ENCODE data around the gene SPRYD3. TPM values are rescaled to one million over a fixed set of nuclear protein-coding genes. Genes with fewer than 3 reads are reported as not detected.

The SPRYD3 gene
- total RNA-seq, 4 donors from 2014 or later, result 27.8 to 38.7 (median 34.8) TPM

DNA sequence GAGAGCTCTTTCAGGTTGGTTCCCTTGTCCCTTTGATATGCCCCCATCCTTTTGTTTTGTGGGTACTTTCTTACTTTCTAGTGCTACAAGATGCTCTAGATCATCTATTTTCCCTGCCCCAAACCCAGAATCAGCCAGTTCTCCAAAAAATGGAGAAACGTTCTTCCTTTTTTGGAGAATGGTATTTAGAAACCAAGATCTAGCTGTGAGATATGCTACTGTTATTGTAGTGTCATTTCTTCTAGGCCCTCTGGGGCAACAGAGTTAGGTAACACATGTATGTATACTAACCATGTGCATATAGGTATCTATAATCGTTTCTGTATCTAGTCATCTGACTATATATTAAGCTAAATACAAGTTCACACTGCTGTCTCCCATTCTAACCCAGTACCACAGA, 11.4 kb upstream of the SPRYD3 start:
- TF ChIP-seq POLR2A (IDR thresholded peaks at IDR 0.05), result no peak
- TF ChIP-seq, protein P1, sequence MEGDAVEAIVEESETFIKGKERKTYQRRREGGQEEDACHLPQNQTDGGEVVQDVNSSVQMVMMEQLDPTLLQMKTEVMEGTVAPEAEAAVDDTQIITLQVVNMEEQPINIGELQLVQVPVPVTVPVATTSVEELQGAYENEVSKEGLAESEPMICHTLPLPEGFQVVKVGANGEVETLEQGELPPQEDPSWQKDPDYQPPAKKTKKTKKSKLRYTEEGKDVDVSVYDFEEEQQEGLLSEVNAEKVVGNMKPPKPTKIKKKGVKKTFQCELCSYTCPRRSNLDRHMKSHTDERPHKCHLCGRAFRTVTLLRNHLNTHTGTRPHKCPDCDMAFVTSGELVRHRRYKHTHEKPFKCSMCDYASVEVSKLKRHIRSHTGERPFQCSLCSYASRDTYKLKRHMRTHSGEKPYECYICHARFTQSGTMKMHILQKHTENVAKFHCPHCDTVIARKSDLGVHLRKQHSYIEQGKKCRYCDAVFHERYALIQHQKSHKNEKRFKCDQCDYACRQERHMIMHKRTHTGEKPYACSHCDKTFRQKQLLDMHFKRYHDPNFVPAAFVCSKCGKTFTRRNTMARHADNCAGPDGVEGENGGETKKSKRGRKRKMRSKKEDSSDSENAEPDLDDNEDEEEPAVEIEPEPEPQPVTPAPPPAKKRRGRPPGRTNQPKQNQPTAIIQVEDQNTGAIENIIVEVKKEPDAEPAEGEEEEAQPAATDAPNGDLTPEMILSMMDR (IDR thresholded peaks at IDR 0.05), result no peak
- no peak overlapping the region for H3K4me3 ChIP-seq

DNA sequence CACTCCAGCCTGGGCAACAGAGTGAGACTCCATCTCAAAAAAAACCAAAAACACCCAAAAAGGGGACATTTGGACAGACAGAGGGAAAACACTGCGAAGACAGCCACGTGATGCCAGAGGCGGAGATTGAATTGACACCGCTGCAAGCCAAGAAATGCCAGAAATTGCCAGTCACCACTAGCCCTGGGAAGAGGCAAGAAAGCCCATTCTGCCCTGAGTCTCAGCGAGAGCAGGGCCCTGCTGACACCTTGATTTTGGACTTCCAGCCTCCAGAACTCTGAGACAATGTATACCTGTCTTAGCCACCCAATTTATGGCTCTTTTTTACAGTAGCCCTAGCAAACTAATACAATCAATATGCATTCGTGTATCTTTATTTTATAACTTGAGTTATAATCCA, 10.9 kb upstream of the SPRYD3 start:
- H3K4me1 ChIP-seq, result no peaks in the 10 kb centered on the region
- TF ChIP-seq, protein P1 (IDR thresholded peaks at IDR 0.05), result no peak
- TF ChIP-seq POLR2A (IDR thresholded peaks at IDR 0.05), result no peak
- no peaks in the 10 kb centered on the region for H3K9me3 ChIP-seq
- H3K4me3 ChIP-seq, result no peak overlapping the region
- H3K27ac ChIP-seq, result no peak overlapping the region
- no peaks in the 10 kb centered on the region for H3K27me3 ChIP-seq
- no peak for DNase-seq
- no peaks in the 10 kb centered on the region for H3K36me3 ChIP-seq

More for the DNA sequence above, 11.4 kb upstream of the SPRYD3 start:
- Histone ChIP-seq H3K9me3 (no peaks in the 10 kb centered on the region), H3K4me1 (no peaks in the 10 kb centered on the region), H3K27me3 (no peaks in the 10 kb centered on the region), H3K27ac (no peak overlapping the region), H3K36me3 (no peaks in the 10 kb centered on the region)
- no peak for DNase-seq

DNA sequence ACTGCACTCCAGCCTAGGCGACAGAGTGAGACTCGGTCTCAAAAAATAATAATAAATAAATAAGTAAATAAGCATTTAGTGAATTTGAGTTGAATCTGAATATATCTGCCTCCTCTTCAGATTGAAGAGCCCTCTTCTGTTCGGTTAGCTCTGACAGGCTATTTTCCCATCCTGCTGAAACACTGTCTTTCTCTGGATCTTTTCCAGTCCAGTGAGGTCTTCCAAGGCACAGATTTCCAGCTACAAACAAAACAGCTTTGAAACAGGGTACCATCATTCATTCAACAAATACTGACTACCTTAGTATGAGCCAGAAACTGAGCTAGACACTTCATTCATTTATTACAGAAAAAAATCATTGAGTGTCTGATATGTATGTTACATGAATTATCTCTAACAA, 7.2 kb upstream of the SPRYD3 start:
- DNase-seq, result no peak
- Histone ChIP-seq H3K4me3 (no peak overlapping the region), H3K27ac (no peak overlapping the region), H3K27me3 (no peaks in the 10 kb centered on the region), H3K36me3 (no peaks in the 10 kb centered on the region), H3K9me3 (no peaks in the 10 kb centered on the region), H3K4me1 (no peaks in the 10 kb centered on the region)
- TF ChIP-seq, protein P1 (IDR thresholded peaks at IDR 0.05), result no peak
- TF ChIP-seq POLR2A (IDR thresholded peaks at IDR 0.05), result no peak

DNA sequence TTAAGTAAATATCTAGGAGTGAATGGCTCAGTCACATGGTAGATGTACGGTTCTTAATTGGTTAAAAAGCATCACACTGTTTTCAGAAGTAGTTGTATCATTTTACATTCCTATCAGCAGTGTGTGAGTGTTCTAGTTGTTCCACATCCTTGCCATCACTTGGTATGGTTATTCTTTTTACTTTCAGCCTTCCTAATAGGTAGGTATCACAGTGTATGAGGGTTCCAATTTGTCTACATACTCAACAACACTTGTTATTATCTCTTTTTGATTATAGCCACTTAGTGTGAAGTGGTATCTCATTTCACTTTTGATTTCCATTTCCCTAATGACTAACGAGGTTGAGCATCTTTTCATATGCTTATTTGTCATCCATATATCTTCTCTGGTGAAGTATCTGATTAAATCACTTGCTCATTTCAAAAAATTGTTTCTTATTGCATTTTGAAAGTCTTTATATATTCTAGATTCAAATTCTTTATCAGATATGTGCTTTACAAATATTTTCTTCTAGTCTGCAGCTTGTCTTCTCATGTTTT, 3.5 kb upstream of the SPRYD3 start:
- Histone ChIP-seq H3K4me3 (no peak overlapping the region), H3K27me3 (no peaks in the 10 kb centered on the region)
- TF ChIP-seq, protein P1 (IDR thresholded peaks at IDR 0.05), result no peak
- TF ChIP-seq POLR2A (IDR thresholded peaks at IDR 0.05), result no peak

DNA sequence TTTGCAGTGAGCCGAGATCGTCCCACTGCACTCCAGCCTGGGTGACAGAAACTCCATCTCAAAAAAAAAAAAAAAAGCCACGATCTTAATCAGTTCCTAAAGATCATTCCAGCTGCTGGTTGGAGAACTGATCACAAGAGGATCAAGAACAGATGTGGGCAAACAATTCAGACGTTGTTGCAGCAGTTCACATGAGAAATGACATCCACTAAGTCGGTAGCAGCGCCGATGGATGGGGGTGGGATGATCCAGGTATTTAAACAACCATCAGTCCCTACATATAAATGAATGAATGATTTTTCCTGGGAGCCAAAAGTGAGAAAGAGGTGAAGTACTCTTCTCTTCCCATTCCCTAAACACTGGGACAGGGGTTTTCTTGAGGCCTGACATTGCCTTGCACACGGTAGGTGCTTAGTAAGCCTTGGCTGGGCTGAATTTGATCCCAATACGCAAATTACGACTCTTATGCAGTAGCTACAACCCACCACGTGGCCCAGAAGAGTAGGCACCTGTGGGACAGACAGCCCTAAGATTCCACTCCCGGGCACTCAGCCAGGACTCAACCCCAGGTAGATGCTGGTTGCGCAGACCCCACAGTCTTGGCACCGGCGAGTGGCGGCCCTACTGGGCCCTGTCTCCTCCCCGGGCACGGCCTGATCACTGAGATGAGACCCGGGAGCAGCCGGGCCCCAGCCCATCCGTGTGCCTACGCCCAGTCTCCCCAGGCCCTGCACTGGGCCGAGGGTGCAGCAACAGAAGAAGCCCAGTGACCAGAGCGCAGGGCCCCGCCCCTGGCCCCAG, 565 bp downstream of the SPRYD3 start:
- H3K9me3 ChIP-seq, result no peaks in the 10 kb centered on the region
- H3K4me1 ChIP-seq, result peaks cover 0 to 23% (median 0%) of the 10 kb centered on the region in 4 donors
- peak overlapping the region; percentile 60 to 80 (median 74) for H3K4me3 ChIP-seq
- peak in 2 of 3 donors; percentile 38 to 71 for DNase-seq
- H3K27me3 ChIP-seq, result no peaks in the 10 kb centered on the region
- no peak for TF ChIP-seq POLR2A (IDR thresholded peaks at IDR 0.05)
- TF ChIP-seq, protein P1 (IDR thresholded peaks at IDR 0.05), result peak in 2 of 6 experiments; percentile 15 to 20
- peaks cover 0 to 25% (median 0%) of the 10 kb centered on the region in 3 donors for H3K36me3 ChIP-seq
- H3K27ac ChIP-seq, result peak overlapping the region; percentile 76 to 93 (median 87)

More for the DNA sequence above, 3.5 kb upstream of the SPRYD3 start:
- Histone ChIP-seq H3K27ac (no peak overlapping the region), H3K4me1 (peaks cover 0 to 10% (median 0%) of the 10 kb centered on the region in 4 donors), H3K9me3 (no peaks in the 10 kb centered on the region), H3K36me3 (no peaks in the 10 kb centered on the region)
- DNase-seq, result no peak

All from Peyer's patch (tissue), 4 donors.